Thyroid gland (tissue), 4 donors: Measurements from ENCODE around the gene SPRED2. TPM values are rescaled to one million over a fixed set of nuclear protein-coding genes. Genes with fewer than 3 reads are reported as not detected.

ENCODE experiments used
- DNase-seq, 2 donors: peaks; one replicate each; pipeline ENCODE4 v3.0.0-alpha.2; 2019
- H3K27ac ChIP-seq, 3 donors: fragments of 200-600 bp; sonication (generic); 1 replicate in 2 of 3; 2 replicates in 1 of 3; pipeline ENCODE4 v1.5.1; 2016 to 2019; ENCODE audit warnings: mild to moderate bottlenecking in 1 of 3, moderate library complexity in 1 of 3
- H3K27me3 ChIP-seq: fragments of 200-600 bp; sonication (generic); one replicate; pipeline ENCODE4 v1.5.1; 2019
- H3K36me3 ChIP-seq, 2 donors: fragments of 200-600 bp; sonication (generic); one replicate each; pipeline ENCODE4 v1.5.1; 2016 to 2019
- H3K4me1 ChIP-seq, 2 donors: fragments of 200-600 bp; sonication (generic); one replicate each; pipeline ENCODE4 v1.5.1; 2017 to 2019
- H3K4me3 ChIP-seq, 3 donors: fragments of 200-600 bp; sonication (generic); replicated peaks in 1 of 3; 1 replicate in 2 of 3; 2 replicates in 1 of 3; pipeline ENCODE4 v1.5.1; 2016; ENCODE audit warnings: mild to moderate bottlenecking in 1 of 3
- H3K9me3 ChIP-seq: fragments of 200-600 bp; sonication (generic); one replicate; pipeline ENCODE4 v1.5.1; 2017
- POLR2A ChIP-seq, 2 donors: fragments of 450-650 bp; IDR thresholded peaks; one replicate each; pipeline ENCODE4 v1.6.1; 2017; ENCODE audit warnings: antibody characterized with exemption in 2 of 2, mild to moderate bottlenecking in 2 of 2, moderate library complexity in 1 of 2
- WGBS, 2 donors: methylation state at CpG; one replicate each; pipeline ENCODE4 v1.1.5; 2017; 5-methylcytosine and 5-hydroxymethylcytosine counted together
- intact Hi-C: fragments of 100-400 bp; cut with DNase I; formaldehyde crosslinking; loops from one replicate; pipeline ENCODE4 v1.15.1; 2023
- total RNA-seq, 4 donors: library from RNA; depleted of rRNA; stranded (reverse); fragments of >200 nt; gene quantifications; one replicate each; pipeline ENCODE4 v1.2.3, GENCODE V29; 2016
- TF ChIP-seq, protein P1 (sequence below), 6 experiments: fragments of 200-600 bp in 3 of 6; fragments of 450-650 bp in 3 of 6; sonication (generic) in 3 of 6; IDR thresholded peaks; one replicate each; pipeline ENCODE4 v1.5.1; 2016 to 2019; ENCODE audit warnings: antibody characterized with exemption in 6 of 6, mild to moderate bottlenecking in 2 of 6, inconsistent platforms in 1 of 6, moderate library complexity in 1 of 6

The SPRED2 gene
- 10 to 100 TPM; 18.8 to 44.0 (median 25.4) TPM for total RNA-seq

DNA sequence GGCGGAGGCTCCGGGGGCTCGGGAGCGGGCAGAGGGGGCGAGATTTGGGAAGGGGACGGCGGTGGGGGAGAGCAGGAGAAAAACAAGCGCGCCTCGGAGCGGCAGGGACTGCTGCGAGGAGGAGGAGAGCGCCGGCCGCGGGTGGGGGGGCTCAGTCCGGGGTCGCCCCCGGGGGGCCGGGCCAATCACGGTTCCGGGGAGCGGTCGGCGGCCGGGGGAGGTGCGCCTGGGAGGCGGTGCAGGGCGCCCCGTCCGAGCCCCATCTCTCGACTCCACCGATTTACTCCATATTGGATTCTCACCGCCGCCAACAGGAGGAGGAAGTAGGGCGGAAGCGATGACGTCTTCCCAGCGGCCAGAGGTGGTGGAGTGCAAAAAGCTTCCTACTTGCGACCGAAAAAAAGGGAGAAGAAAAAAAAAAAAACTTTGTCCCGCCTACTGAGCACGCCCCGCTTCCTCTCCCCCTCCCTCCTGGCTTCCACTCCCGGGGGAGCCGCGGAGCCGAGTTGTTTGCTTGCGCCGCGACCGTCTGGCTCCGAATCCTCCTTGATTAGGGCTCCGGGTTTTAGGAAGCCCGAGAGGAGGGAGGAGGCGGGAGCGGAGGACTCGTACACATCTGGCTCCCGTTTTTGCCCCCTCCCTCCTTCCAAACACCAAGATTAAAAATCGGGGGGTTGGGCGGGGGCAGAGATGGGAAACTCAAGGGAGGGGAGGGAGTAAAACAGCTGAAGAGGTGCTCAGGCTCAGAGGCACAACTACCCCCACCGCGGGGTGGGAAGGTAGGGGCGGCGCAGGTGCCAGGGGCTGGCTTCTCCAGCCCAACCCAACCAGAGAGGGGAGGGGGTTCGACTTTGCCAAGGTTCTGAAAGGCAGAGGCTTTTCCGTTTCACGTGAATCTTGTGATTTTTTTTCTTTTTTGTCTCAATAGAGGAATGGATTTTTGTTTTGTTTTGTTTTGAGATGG is at the start of gene SPRED2:
Gene SPRED2, minus strand, starts transcription at position 373 of the 964 bp plus-strand sequence. CDS start 612 bp downstream, outside the sequence.
- TF ChIP-seq, protein P1, sequence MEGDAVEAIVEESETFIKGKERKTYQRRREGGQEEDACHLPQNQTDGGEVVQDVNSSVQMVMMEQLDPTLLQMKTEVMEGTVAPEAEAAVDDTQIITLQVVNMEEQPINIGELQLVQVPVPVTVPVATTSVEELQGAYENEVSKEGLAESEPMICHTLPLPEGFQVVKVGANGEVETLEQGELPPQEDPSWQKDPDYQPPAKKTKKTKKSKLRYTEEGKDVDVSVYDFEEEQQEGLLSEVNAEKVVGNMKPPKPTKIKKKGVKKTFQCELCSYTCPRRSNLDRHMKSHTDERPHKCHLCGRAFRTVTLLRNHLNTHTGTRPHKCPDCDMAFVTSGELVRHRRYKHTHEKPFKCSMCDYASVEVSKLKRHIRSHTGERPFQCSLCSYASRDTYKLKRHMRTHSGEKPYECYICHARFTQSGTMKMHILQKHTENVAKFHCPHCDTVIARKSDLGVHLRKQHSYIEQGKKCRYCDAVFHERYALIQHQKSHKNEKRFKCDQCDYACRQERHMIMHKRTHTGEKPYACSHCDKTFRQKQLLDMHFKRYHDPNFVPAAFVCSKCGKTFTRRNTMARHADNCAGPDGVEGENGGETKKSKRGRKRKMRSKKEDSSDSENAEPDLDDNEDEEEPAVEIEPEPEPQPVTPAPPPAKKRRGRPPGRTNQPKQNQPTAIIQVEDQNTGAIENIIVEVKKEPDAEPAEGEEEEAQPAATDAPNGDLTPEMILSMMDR (IDR thresholded peaks at IDR 0.05) = peak in 2 of 6 experiments; percentile 23 to 26
- TF ChIP-seq POLR2A (IDR thresholded peaks at IDR 0.05) = peak; percentile 6 to 78
- Histone ChIP-seq H3K4me3 (peak within 1 kb of the TSS; percentile 56 to 95 (median 86)), H3K4me1 (peaks cover 21 to 32% of the 10 kb centered on the region in 2 donors), H3K27me3 (no peaks in the 10 kb centered on the region), H3K27ac (peak within 1 kb of the TSS; percentile 93 to 97 (median 96)), H3K36me3 (no peaks in the 10 kb centered on the region), H3K9me3 (no peaks in the 10 kb centered on the region)
- WGBS, 2 donors = 0 to 1% methylated on average over 46 to 68 of the region's 68 CpGs
- intact Hi-C loops = loop anchor here (10.0 kb wide), 3 partner anchors 48 to 168 kb away; no protein-coding TSS in a partner anchor
- DNase-seq = peak; percentile 96 to 97

DNA sequence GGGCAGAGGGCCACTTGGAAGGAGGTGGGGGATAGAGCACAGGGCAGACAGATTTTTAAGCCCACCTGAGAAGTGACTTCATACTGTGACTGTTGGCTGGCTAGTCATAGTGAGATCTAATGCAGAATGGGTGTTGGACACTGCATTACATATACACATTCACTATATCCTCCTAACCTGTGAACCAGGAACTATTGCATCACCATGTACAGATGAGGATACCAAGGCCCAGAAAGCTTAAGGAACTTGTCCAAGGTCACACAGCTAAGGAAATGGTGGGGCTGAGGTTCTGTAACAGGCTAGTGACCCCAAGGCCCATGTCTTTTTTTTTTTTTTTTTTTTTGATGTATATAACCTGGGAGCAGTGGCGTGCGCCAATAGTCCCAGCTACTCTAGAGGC is 49.6 kb upstream of the SPRED2 start:
- Histone ChIP-seq H3K4me3 (no peak overlapping the region), H3K4me1 (no peaks in the 10 kb centered on the region), H3K9me3 (no peaks in the 10 kb centered on the region), H3K27me3 (no peaks in the 10 kb centered on the region), H3K27ac (no peak overlapping the region), H3K36me3 (no peaks in the 10 kb centered on the region)
- 96 to 100% methylated on average over 2 of the region's 2 CpGs for WGBS, 2 donors
- intact Hi-C loops = no loop called here
- no peak for DNase-seq
- TF ChIP-seq POLR2A (IDR thresholded peaks at IDR 0.05) = no peak
- TF ChIP-seq, protein P1 (IDR thresholded peaks at IDR 0.05) = no peak

- 61 to 76% methylated on average over 12 of the region's 12 CpGs for WGBS, 2 donors
- Histone ChIP-seq H3K9me3 (no peaks in the 10 kb centered on the region), H3K27me3 (no peaks in the 10 kb centered on the region), H3K36me3 (no peaks in the 10 kb centered on the region), H3K4me1 (no peaks in the 10 kb centered on the region), H3K27ac (no peak overlapping the region), H3K4me3 (no peak overlapping the region)
- intact Hi-C loops = no loop called here
- DNase-seq = no peak
- TF ChIP-seq POLR2A (IDR thresholded peaks at IDR 0.05) = no peak
- TF ChIP-seq, protein P1 (IDR thresholded peaks at IDR 0.05) = no peak
Observed at GRCh38 chr2:65479524-65479923, 47.1 kb upstream of the SPRED2 start.

- Histone ChIP-seq H3K4me3 (no peak overlapping the region), H3K36me3 (no peaks in the 10 kb centered on the region), H3K27ac (no peak overlapping the region), H3K27me3 (no peaks in the 10 kb centered on the region), H3K4me1 (no peaks in the 10 kb centered on the region), H3K9me3 (no peaks in the 10 kb centered on the region)
- intact Hi-C loops = no loop called here
- no peak for DNase-seq
- WGBS, 2 donors = 84 to 87% methylated on average over 7 of the region's 7 CpGs
- TF ChIP-seq, protein P1 (IDR thresholded peaks at IDR 0.05) = no peak
- TF ChIP-seq POLR2A (IDR thresholded peaks at IDR 0.05) = no peak
Observed at GRCh38 chr2:65478498-65479135, 46.2 kb upstream of the SPRED2 start.
